GM12878 (cell line): ENCODE data around the gene GIGYF1. TPM values are rescaled to one million over a fixed set of nuclear protein-coding genes. Genes with fewer than 3 reads are reported as not detected.

ENCODE experiments used
- ATAC-seq: fragments of 200-7000 bp; cut with Tn5 transposase; 3 replicates; pipeline ENCODE4 v1.9.1; 2020; ENCODE audit warnings: mild to moderate bottlenecking, moderate library complexity
- BruUV-seq: library from RNA; stranded (reverse); fragments of 400-500 nt; replicated peaks from 2 replicates; lab custom pipeline; 2021; lab: Mats Ljungman, UMichigan
- CTCF ChIA-PET: fragments of 300-600 bp; sonication (Branson Sonifier 250); formaldehyde crosslinking; extraction: SDS; loops from one replicate; lab custom pipeline; 2021; ENCODE audit warnings: inconsistent platforms; lab: Yijun Ruan, JAX
- POLR2A ChIA-PET: fragments of 350-600 bp; formaldehyde crosslinking; extraction: SDS; loops from one replicate; lab custom pipeline; 2021; ENCODE audit warnings: inconsistent platforms; lab: Charles Lee
- RAD21 ChIA-PET: fragments of 300-600 bp; sonication (Branson Sonifier 250); formaldehyde crosslinking; loops from one replicate; lab custom pipeline; 2023; ENCODE audit warnings: antibody characterized with exemption; ENCODE audit not compliant: unreplicated experiment; lab: Charles Lee
- SMC1A ChIA-PET: fragments of 300-600 bp; sonication (Branson Sonifier 250); formaldehyde crosslinking; loops from one replicate; lab custom pipeline; 2023; ENCODE audit not compliant: unreplicated experiment, uncharacterized antibody; lab: Charles Lee
- DNase-seq: peaks from one replicate; pipeline ENCODE4 v3.0.0-alpha.2; 2011; ENCODE audit warnings: low read depth, low spot score
- FAIRE-seq: peaks from 3 replicates; lab custom pipeline; 2011; peaks lifted over from hg19 to GRCh38; lab: Jason Lieb, UNC
- H2AFZ ChIP-seq: 2 replicates; pipeline ENCODE4 v1.6.0; 2011; ENCODE audit warnings: low read depth, low read length, control low read depth; ENCODE audit not compliant: control insufficient read depth
- H3K27ac ChIP-seq: 2 replicates; pipeline ENCODE4 v1.5.1; 2011; ENCODE audit warnings: control low read depth; ENCODE audit not compliant: control insufficient read depth, insufficient read depth
- H3K27me3 ChIP-seq, 2 experiments: replicated peaks in 1 of 2; 2 replicates each; pipeline versions ENCODE4 v1.6.0 to v1.6.1; 2011; ENCODE audit warnings: low read length in 1 of 2; ENCODE audit not compliant: control insufficient read depth in 2 of 2, insufficient read depth in 2 of 2
- H3K36me3 ChIP-seq, 2 experiments: 2 replicates each; pipeline ENCODE4 v1.5.1; 2011; ENCODE audit warnings: low read length in 1 of 2; ENCODE audit not compliant: control insufficient read depth in 2 of 2, insufficient read depth in 2 of 2
- H3K4me1 ChIP-seq: 2 replicates; pipeline ENCODE4 v1.6.1; 2011; ENCODE audit warnings: mild to moderate bottlenecking, low read length, moderate library complexity, mixed read lengths; ENCODE audit not compliant: control insufficient read depth, insufficient read depth
- H3K4me2 ChIP-seq: 2 replicates; pipeline ENCODE4 v1.6.0; 2011; ENCODE audit warnings: control low read depth; ENCODE audit not compliant: control insufficient read depth, insufficient read depth
- H3K4me3 ChIP-seq: fragments of 200-600 bp; sonication (generic); 2 replicates; pipeline ENCODE4 v1.5.1; 2016
- H3K79me2 ChIP-seq: 2 replicates; pipeline ENCODE4 v1.6.0; 2011; ENCODE audit warnings: low read length; ENCODE audit not compliant: control insufficient read depth, insufficient read depth
- H3K9ac ChIP-seq: 2 replicates; pipeline ENCODE4 v1.8.0; 2011; ENCODE audit warnings: low read length, control low read depth, mixed read lengths; ENCODE audit not compliant: control insufficient read depth, insufficient read depth
- H3K9me3 ChIP-seq: replicated peaks from 3 replicates; pipeline ENCODE4 v1.5.1; 2011; ENCODE audit warnings: mild to moderate bottlenecking, low read length; ENCODE audit not compliant: control insufficient read depth, insufficient read depth
- H4K20me1 ChIP-seq: 2 replicates; pipeline ENCODE4 v1.6.0; 2011; ENCODE audit not compliant: control insufficient read depth, insufficient read depth
- CREM ChIP-seq: IDR thresholded peaks from 2 replicates; pipeline ENCODE4 v1.6.1; 2014; ENCODE audit warnings: antibody characterized with exemption, low read depth
- DPF2 ChIP-seq: fragments of 450-650 bp; IDR thresholded peaks from 2 replicates; pipeline ENCODE4 v1.6.1; 2017; ENCODE audit warnings: mild to moderate bottlenecking
- IRF3 ChIP-seq: fragments of 450-650 bp; IDR thresholded peaks from 2 replicates; pipeline ENCODE4 v1.6.1; 2014; ENCODE audit warnings: mild to moderate bottlenecking
- LARP7 ChIP-seq: fragments of 450-650 bp; IDR thresholded peaks from 2 replicates; pipeline ENCODE4 v1.6.1; 2017; ENCODE audit warnings: mild to moderate bottlenecking
- PML ChIP-seq: IDR thresholded peaks from 2 replicates; pipeline ENCODE4 v1.6.1; 2012; ENCODE audit warnings: low read length, inconsistent platforms
- POLR2AphosphoS5 ChIP-seq: IDR thresholded peaks from 2 replicates; pipeline ENCODE4 v1.6.1; 2011; ENCODE audit warnings: mild to moderate bottlenecking, low read length, inconsistent platforms
- SMAD5 ChIP-seq: IDR thresholded peaks from 2 replicates; pipeline ENCODE4 v1.6.1; 2016; ENCODE audit warnings: antibody characterized with exemption, low read depth
- SPI1 ChIP-seq: IDR thresholded peaks from 2 replicates; pipeline ENCODE4 v1.6.1; 2011; ENCODE audit warnings: low read depth, mild to moderate bottlenecking, low read length, moderate library complexity, borderline replicate concordance; ENCODE audit not compliant: insufficient read depth
- TBL1XR1 ChIP-seq: IDR thresholded peaks from 2 replicates; pipeline ENCODE4 v1.6.1; 2012; ENCODE audit warnings: low read depth, low read length, improper control_type of control experiment
- ZSCAN29 ChIP-seq: fragments of 450-650 bp; IDR thresholded peaks from 2 replicates; pipeline ENCODE4 v1.6.1; 2017; ENCODE audit warnings: mild to moderate bottlenecking, moderate library complexity
- WGBS: methylation state at CpG from one replicate; pipeline ENCODE4 v1.1.6; 2016; ENCODE audit warnings: low lambda C conversion rate; ENCODE audit not compliant: insufficient replicate concordance, insufficient coverage; ENCODE audit errors: missing lambda C conversion rate; 5-methylcytosine and 5-hydroxymethylcytosine counted together
- in situ Hi-C: fragments of 300-500 bp; cut with MboI; formaldehyde crosslinking; loops from 9 replicates; pipeline ENCODE4 v1.14.3; 2018; ENCODE audit warnings: mixed read lengths
- intact Hi-C: fragments of 100-400 bp; cut with micrococcal nuclease; formaldehyde crosslinking; loops from one replicate; pipeline ENCODE4 v1.14.2; 2022; ENCODE audit not compliant: unreplicated experiment
- polyA plus RNA-seq, 11 experiments: library from polyadenylated mRNA; depleted of rRNA in 4 of 11; unstranded in 6 of 11; stranded (reverse) in 5 of 11; fragments of >200 nt; fragmentation: Nextera tagmentation in 4 of 11; fragmentation: Illumina TruSeq in 1 of 11; extraction: Ambion mirVana in 4 of 11; extraction: Trizol in 1 of 11; gene quantifications; 1 replicate in 1 of 11; 2 replicates in 10 of 11; pipeline versions ENCODE4 v1.2.1 to v1.2.3, GENCODE V29; 2011 to 2016; ENCODE audit warnings: inconsistent platforms in 2 of 11, missing spikeins in 2 of 11, low read depth in 1 of 11
- total RNA-seq, 4 experiments: library from RNA; depleted of rRNA in 3 of 4; stranded (reverse); fragments of >200 nt in 3 of 4; fragmentation: Illumina TruSeq in 1 of 4; extraction: Trizol in 1 of 4; gene quantifications; 2 replicates each; pipeline versions ENCODE4 v1.2.1 to v1.2.3, GENCODE V29; 2013 to 2021
- TF ChIP-seq, protein P1 (sequence below): IDR thresholded peaks from 2 replicates; pipeline ENCODE4 v1.6.1; 2012; ENCODE audit warnings: mild to moderate bottlenecking, low read depth, low read length

The GIGYF1 gene
- total and polyA plus RNA-seq, 10 of the 15 experiments (the other 5 are each of a cell fraction or from before 2014, with no cell fraction given), result 0.31 to 47.2 (median 9.9) TPM

DNA sequence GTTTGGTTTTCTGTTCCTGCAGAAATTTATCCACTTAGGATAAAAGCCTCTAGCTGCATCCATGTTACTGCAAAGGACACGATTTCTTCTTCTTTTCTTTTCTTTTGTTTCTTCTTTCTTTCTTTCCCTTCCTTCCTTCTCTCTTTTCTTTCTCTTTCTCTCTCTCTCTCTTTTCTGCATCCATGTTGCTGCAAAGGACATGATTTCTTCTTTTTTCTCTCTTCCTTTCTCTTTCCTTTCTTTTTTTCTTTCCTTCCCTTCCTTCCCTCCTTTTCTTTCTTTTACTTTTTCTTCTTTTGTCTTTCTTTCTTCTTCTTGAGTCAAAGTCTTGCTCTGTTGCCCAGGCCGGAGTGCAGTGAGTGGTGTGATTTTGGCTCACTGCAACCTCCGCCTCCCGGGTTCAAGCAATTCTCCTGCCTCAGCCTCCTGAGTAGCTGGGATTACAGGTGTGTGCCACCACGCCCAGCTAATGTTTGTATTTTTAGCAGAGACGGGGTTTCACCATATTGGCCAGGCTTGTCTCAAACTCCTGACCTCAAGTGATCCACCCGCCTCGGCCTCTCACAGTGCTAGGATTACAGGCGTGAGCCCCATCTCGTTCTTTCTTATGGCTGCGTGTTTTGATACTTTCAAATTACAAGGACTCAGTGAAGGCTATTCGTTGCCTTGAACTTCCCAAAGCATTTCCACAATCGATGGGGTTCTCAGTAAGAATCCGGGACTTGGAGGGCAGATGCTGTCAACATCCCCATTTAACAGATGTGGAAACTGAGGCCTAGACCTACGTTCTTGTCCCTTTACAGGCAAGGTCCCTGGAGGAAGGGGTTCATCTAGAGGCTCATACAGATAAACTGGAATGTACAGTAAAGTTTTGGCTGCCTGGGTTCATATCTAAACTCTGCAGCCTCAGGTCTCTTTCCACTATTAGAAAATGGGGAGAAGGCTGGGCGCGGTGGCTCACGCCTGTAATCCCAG, 22.4 kb downstream of the GIGYF1 start:
- POLR2A ChIA-PET, result interaction anchor here (1.0 kb wide), 1 partner anchor 674 kb away, joined by 3 read pairs; no protein-coding TSS in a partner anchor
- Histone ChIP-seq H2AFZ (no peak overlapping the region), H3K4me2 (no peak overlapping the region), H3K4me1 (no peaks in the 10 kb centered on the region; the same call in 1 of the 2 replicates), H4K20me1 (0 out of 2 replicates have a peak, but pooled peaks cover 3% of the 10 kb centered on the region), H3K36me3 (peaks cover 0 to under 1% of the 10 kb centered on the region in 2 experiments; a peak in 2 of 4 replicates), H3K27me3 (no peaks in the 10 kb centered on the region), H3K79me2 (peaks cover 24% of the 10 kb centered on the region), H3K9ac (no peak overlapping the region), H3K9me3 (no peaks in the 10 kb centered on the region), H3K4me3 (no peak overlapping the region), H3K27ac (no peak overlapping the region)
- in situ Hi-C loops, result no loop called here
- no TSS peak for BruUV-seq
- ATAC-seq (no peak), DNase-seq (no peak), FAIRE-seq (no peak)
- no peak for TF ChIP-seq ZSCAN29
- no peak for TF ChIP-seq POLR2AphosphoS5
- intact Hi-C loops, result loop anchor here (2.0 kb wide), 1 partner anchor 59 kb away; the partner anchor contains the start of gene MOSPD3
- CTCF ChIA-PET, result no interaction called here
- RAD21 ChIA-PET, result interaction anchor here (1.1 kb wide), 1 partner anchor 34 kb away, joined by 3 read pairs; the partner anchor contains the start of gene POP7
- SMC1A ChIA-PET, result interaction anchor here (0.7 to 1.0 kb wide), 2 partner anchors 14 to 36 kb away, joined by 3 read pairs; no protein-coding TSS in a partner anchor
- 68% methylated on average over 18 of the region's 18 CpGs for WGBS

DNA sequence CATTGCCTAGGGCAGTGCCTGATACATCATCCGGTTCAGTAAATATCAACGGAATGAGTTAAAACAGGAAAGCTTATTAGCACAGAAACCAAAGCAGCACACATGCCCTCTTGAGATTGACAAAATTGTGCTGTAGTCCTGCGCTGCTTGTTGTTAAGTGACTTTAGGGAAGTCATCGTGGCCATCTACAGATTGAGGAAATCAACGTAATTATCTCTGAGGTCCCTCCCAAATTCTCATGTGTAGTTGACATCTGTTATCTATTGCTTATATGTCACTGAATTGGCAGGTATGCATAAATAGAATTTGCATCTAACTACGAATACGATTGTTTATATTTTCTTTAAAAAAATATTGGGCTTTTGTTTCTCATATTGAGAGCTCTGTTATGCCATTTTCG, 24.0 kb downstream of the GIGYF1 start:
- intact Hi-C loops, result no loop called here
- ChIA-PET RAD21 (interaction anchor here (1.1 kb wide), 1 partner anchor 36 kb away, joined by 3 read pairs; the partner anchor contains the start of gene POP7), CTCF (interaction anchor here (1.3 kb wide), 1 partner anchor 36 kb away, joined by 5 read pairs; the partner anchor contains the start of gene POP7), SMC1A (no interaction called here), POLR2A (no interaction called here)
- Histone ChIP-seq H4K20me1 (0 out of 2 replicates have a peak, but pooled peaks cover 3% of the 10 kb centered on the region), H3K9me3 (no peaks in the 10 kb centered on the region), H2AFZ (no peak overlapping the region), H3K4me2 (no peak overlapping the region), H3K79me2 (peaks cover 14% of the 10 kb centered on the region), H3K27me3 (no peaks in the 10 kb centered on the region), H3K4me3 (no peak overlapping the region), H3K36me3 (no peaks in the 10 kb centered on the region), H3K9ac (no peak overlapping the region), H3K27ac (no peak overlapping the region), H3K4me1 (no peaks in the 10 kb centered on the region; the same call in 1 of the 2 replicates)
- DNase-seq (no peak), ATAC-seq (no peak), FAIRE-seq (no peak)
- BruUV-seq, result no TSS peak
- WGBS, result 28% methylated on average over 8 of the region's 8 CpGs
- in situ Hi-C loops, result no loop called here
- no peak for TF ChIP-seq PML
- no peak for TF ChIP-seq IRF3
- TF ChIP-seq CREM, result no peak
- no peak for TF ChIP-seq TBL1XR1
- TF ChIP-seq, protein P1, sequence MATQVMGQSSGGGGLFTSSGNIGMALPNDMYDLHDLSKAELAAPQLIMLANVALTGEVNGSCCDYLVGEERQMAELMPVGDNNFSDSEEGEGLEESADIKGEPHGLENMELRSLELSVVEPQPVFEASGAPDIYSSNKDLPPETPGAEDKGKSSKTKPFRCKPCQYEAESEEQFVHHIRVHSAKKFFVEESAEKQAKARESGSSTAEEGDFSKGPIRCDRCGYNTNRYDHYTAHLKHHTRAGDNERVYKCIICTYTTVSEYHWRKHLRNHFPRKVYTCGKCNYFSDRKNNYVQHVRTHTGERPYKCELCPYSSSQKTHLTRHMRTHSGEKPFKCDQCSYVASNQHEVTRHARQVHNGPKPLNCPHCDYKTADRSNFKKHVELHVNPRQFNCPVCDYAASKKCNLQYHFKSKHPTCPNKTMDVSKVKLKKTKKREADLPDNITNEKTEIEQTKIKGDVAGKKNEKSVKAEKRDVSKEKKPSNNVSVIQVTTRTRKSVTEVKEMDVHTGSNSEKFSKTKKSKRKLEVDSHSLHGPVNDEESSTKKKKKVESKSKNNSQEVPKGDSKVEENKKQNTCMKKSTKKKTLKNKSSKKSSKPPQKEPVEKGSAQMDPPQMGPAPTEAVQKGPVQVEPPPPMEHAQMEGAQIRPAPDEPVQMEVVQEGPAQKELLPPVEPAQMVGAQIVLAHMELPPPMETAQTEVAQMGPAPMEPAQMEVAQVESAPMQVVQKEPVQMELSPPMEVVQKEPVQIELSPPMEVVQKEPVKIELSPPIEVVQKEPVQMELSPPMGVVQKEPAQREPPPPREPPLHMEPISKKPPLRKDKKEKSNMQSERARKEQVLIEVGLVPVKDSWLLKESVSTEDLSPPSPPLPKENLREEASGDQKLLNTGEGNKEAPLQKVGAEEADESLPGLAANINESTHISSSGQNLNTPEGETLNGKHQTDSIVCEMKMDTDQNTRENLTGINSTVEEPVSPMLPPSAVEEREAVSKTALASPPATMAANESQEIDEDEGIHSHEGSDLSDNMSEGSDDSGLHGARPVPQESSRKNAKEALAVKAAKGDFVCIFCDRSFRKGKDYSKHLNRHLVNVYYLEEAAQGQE, result no peak
- no peak for TF ChIP-seq SMAD5
- TF ChIP-seq DPF2, result no peak
- no peak for TF ChIP-seq LARP7
- no peak for TF ChIP-seq SPI1
